Transverse colon (tissue), 4 donors: ENCODE measurements around the gene CCDC102B. TPM values are rescaled to one million over a fixed set of nuclear protein-coding genes. Genes with fewer than 3 reads are reported as not detected.
"Not testable (repeated sequence)": the region's sequence is repeated elsewhere in the genome, so short reads cannot be mapped to it uniquely, and the experiment has no call there.

Source experiments
- DNase-seq: peaks from one replicate; pipeline ENCODE4 v3.0.0-alpha.2; 2019
- H3K27ac ChIP-seq, 4 donors: fragments of 200-600 bp; sonication (generic); 2 replicates each; pipeline ENCODE4 v1.5.1; 2016 to 2018; ENCODE audit warnings: inconsistent platforms in 4 of 4
- H3K27me3 ChIP-seq: fragments of 200-600 bp; sonication (generic); 2 replicates; pipeline ENCODE4 v1.5.1; 2017; ENCODE audit warnings: inconsistent platforms
- H3K36me3 ChIP-seq, 4 donors: fragments of 200-600 bp; sonication (generic); 2 replicates each; pipeline ENCODE4 v1.5.1; 2017 to 2019; ENCODE audit warnings: inconsistent platforms in 4 of 4
- H3K4me1 ChIP-seq, 4 donors: fragments of 200-600 bp; sonication (generic); 2 replicates each; pipeline ENCODE4 v1.5.1; 2017 to 2020; ENCODE audit warnings: inconsistent platforms in 4 of 4
- H3K4me3 ChIP-seq, 4 donors: fragments of 200-600 bp; sonication (generic); 1 replicate in 1 of 4; 2 replicates in 3 of 4; pipeline versions ENCODE4 v1.5.1 to v1.6.1; 2017 to 2019; ENCODE audit warnings: inconsistent platforms in 4 of 4
- H3K9me3 ChIP-seq, 2 donors: fragments of 200-600 bp; sonication (generic); 2 replicates each; pipeline ENCODE4 v1.5.1; 2017 to 2019; ENCODE audit warnings: inconsistent platforms in 2 of 2
- EP300 ChIP-seq: sonication (generic); formaldehyde crosslinking; IDR thresholded peaks from one replicate; pipeline ENCODE4 v1.6.1; 2017; ENCODE audit warnings: antibody characterized with exemption, low read depth
- POLR2A ChIP-seq: fragments of 450-650 bp; IDR thresholded peaks from one replicate; pipeline ENCODE4 v1.6.1; 2016; ENCODE audit warnings: antibody characterized with exemption, mild to moderate bottlenecking, moderate library complexity
- POLR2AphosphoS5 ChIP-seq, 3 donors: sonication (generic); formaldehyde crosslinking; IDR thresholded peaks; one replicate each; pipeline ENCODE4 v1.6.1; 2016; ENCODE audit warnings: antibody characterized with exemption in 3 of 3
- WGBS, 2 donors: methylation state at CpG; one replicate each; pipeline ENCODE4 v1.1.5; 2018; ENCODE audit warnings: low coverage in 1 of 2; 5-methylcytosine and 5-hydroxymethylcytosine counted together
- in situ Hi-C, 4 donors: fragments of 200-750 bp; cut with MboI; loops; one replicate each; pipeline versions ENCODE4 v1.15.0 to v1.15.1; 2017; ENCODE audit warnings: low sequenced_read_pairs in 3 of 4, low pct_ligation_motif_present in 1 of 4, low pct_unique_long_range_greater_than_20kb in 1 of 4
- intact Hi-C: fragments of 100-400 bp; cut with DNase I; formaldehyde crosslinking; loops from one replicate; pipeline ENCODE4 v1.15.1; 2023; ENCODE audit warnings: low total_unique reads
- total RNA-seq, 4 donors: library from RNA; depleted of rRNA; stranded (reverse); fragments of >200 nt; gene quantifications; one replicate each; pipeline ENCODE4 v1.1.0, GENCODE V29; 2016
- TF ChIP-seq, protein P1 (sequence below), 5 experiments: fragments of 200-600 bp in 3 of 5; fragments of 450-650 bp in 2 of 5; sonication (generic) in 3 of 5; IDR thresholded peaks; 1 replicate in 2 of 5; 2 replicates in 3 of 5; pipeline ENCODE4 v1.5.1; 2016 to 2017; ENCODE audit warnings: antibody characterized with exemption in 5 of 5, inconsistent platforms in 3 of 5, mild to moderate bottlenecking in 2 of 5, moderate library complexity in 1 of 5

Gene CCDC102B
- total RNA-seq, 4 donors from 2014 or later, result 1.5 to 6.0 (median 4.6) TPM

DNA sequence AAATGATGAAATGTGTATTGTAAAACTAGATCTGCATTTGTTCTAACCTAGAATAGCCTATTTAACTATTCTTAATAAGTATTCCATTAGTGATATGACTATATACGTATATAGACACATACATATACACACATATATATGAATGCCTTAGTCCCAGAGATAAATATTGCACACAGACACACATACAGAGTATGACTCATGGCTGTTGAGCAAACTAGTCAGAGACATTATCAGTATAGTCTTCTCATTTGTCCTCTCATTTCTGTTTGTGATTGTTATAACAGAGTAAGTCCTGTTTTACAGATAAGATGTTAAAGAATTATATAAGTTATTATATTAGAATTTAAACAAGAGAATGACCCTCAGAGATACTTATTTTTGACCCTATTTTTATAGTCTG is 202.5 kb downstream of the CCDC102B start:
- in situ Hi-C loops, result no loop called here
- no peaks in the 10 kb centered on the region for H3K9me3 ChIP-seq
- intact Hi-C loops, result no loop called here
- H3K27ac ChIP-seq, result no peak overlapping the region
- TF ChIP-seq EP300, result no peak
- TF ChIP-seq POLR2A, result no peak
- no peak for TF ChIP-seq POLR2AphosphoS5 (IDR thresholded peaks at IDR 0.05)
- TF ChIP-seq, protein P1, sequence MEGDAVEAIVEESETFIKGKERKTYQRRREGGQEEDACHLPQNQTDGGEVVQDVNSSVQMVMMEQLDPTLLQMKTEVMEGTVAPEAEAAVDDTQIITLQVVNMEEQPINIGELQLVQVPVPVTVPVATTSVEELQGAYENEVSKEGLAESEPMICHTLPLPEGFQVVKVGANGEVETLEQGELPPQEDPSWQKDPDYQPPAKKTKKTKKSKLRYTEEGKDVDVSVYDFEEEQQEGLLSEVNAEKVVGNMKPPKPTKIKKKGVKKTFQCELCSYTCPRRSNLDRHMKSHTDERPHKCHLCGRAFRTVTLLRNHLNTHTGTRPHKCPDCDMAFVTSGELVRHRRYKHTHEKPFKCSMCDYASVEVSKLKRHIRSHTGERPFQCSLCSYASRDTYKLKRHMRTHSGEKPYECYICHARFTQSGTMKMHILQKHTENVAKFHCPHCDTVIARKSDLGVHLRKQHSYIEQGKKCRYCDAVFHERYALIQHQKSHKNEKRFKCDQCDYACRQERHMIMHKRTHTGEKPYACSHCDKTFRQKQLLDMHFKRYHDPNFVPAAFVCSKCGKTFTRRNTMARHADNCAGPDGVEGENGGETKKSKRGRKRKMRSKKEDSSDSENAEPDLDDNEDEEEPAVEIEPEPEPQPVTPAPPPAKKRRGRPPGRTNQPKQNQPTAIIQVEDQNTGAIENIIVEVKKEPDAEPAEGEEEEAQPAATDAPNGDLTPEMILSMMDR (IDR thresholded peaks at IDR 0.05), result no peak
- no peaks in the 10 kb centered on the region for H3K36me3 ChIP-seq
- H3K4me1 ChIP-seq, result no peaks in the 10 kb centered on the region
- WGBS, 2 donors, result 71 to 79% methylated on average over 1 of the region's 1 CpG
- H3K27me3 ChIP-seq, result no peaks in the 10 kb centered on the region
- no peak for DNase-seq
- H3K4me3 ChIP-seq, result no peak overlapping the region

GRCh38 chr18:69002233-69002632 is 204.4 kb downstream of the CCDC102B start:
- no peak for DNase-seq
- in situ Hi-C loops, result no loop called here
- intact Hi-C loops, result no loop called here
- Histone ChIP-seq H3K27ac (no peak overlapping the region), H3K4me3 (no peak overlapping the region), H3K36me3 (no peaks in the 10 kb centered on the region), H3K4me1 (no peaks in the 10 kb centered on the region), H3K27me3 (no peaks in the 10 kb centered on the region), H3K9me3 (no peaks in the 10 kb centered on the region)
- 93 to 95% methylated on average over 6 of the region's 6 CpGs for WGBS, 2 donors
- TF ChIP-seq POLR2A (no peak), EP300 (no peak), POLR2AphosphoS5 (IDR thresholded peaks at IDR 0.05) (no peak)
- TF ChIP-seq, protein P1 (IDR thresholded peaks at IDR 0.05), result no peak

DNA sequence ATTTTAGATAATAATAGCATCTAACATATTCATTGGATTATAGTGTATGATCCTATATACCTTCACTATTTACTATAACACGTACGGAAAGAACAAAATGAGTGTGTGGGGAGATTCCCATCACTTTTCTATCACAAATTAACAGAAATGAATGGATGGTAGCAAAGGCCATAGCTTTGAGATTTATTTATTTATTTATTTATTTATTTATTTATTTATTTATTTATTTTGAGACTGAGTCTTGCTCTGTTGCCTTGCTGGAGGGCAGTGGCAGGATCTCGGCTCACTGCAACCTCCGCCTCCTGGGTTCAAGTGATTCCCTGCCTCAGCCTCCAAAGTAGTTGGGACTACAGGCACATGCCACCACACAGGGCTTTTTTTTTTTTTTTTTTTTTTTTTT is 208.3 kb downstream of the CCDC102B start:
- H3K9me3 ChIP-seq, H3K27ac ChIP-seq, H3K4me3 ChIP-seq, DNase-seq, H3K4me1 ChIP-seq, in situ Hi-C loops, H3K27me3 ChIP-seq, intact Hi-C loops, H3K36me3 ChIP-seq: not testable (repeated sequence)
- 85 to 93% methylated on average over 2 to 4 of the region's 4 CpGs for WGBS, 2 donors

DNA sequence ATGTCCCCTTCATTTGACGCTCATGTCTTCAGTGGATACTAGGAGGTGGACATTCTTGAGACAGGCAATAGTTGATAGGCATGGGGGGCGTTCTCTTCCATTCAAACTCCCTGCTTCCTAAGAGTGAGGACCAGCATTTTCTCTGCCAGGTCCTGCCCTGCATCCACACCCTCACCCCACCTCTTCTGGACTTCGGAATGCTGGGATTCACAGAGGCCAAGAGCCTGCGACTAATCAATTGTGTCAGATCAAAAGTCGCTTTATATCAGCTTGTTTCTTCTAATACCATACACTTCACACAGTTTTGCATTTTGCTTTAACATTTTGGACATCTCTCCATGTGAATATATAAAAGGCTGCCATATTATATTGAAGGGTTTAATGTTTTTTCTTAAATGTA is 210.7 kb downstream of the CCDC102B start:
- Histone ChIP-seq H3K4me1 (no peaks in the 10 kb centered on the region), H3K36me3 (no peaks in the 10 kb centered on the region), H3K4me3 (no peak overlapping the region), H3K9me3 (no peaks in the 10 kb centered on the region), H3K27me3 (no peaks in the 10 kb centered on the region), H3K27ac (no peak overlapping the region)
- TF ChIP-seq EP300 (no peak), POLR2A (no peak), POLR2AphosphoS5 (IDR thresholded peaks at IDR 0.05) (no peak)
- TF ChIP-seq, protein P1 (IDR thresholded peaks at IDR 0.05), result no peak
- DNase-seq, result no peak
- in situ Hi-C loops (no loop called here), intact Hi-C loops (no loop called here)
- WGBS, 2 donors, result 76 to 80% methylated on average over 2 to 5 of the region's 5 CpGs

DNA sequence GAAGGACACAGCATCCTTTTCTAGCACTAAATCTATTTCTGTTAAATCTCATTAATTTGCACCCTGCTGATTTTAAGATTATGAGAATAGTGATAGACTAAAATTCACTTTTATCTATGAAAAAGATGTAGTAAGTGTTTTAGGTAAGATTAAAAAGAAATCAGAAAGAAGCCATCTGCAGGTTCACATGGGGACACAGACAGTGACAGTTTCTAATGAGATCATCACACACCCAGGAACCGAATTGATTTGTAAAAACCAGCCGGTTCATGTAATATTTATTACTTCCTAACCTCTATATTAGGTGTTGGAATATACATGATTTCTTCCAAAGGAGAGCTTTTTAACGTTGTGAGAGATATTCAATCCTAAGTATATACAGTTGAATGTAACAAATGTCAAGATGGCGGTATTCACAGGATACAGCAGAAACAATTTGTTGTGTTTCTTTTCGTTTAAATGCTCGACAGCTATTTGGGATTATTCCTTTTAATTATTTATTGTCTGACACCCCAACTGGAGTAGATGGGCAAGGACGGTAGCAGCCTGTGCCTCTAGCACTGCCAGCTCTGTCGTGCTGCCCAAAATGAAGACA is 223.4 kb downstream of the CCDC102B start:
- Histone ChIP-seq H3K9me3 (no peaks in the 10 kb centered on the region), H3K4me1 (no peaks in the 10 kb centered on the region), H3K27me3 (no peaks in the 10 kb centered on the region), H3K27ac (no peak overlapping the region), H3K36me3 (no peaks in the 10 kb centered on the region), H3K4me3 (no peak overlapping the region)
- no peak for DNase-seq
- intact Hi-C loops, result no loop called here
- 84 to 85% methylated on average over 8 of the region's 8 CpGs for WGBS, 2 donors
- in situ Hi-C loops, result no loop called here
- TF ChIP-seq, protein P1 (IDR thresholded peaks at IDR 0.05), result no peak
- TF ChIP-seq POLR2AphosphoS5 (IDR thresholded peaks at IDR 0.05) (no peak), POLR2A (no peak), EP300 (no peak)
